ENCODE data around the gene BIVM.

Gene BIVM

DNA sequence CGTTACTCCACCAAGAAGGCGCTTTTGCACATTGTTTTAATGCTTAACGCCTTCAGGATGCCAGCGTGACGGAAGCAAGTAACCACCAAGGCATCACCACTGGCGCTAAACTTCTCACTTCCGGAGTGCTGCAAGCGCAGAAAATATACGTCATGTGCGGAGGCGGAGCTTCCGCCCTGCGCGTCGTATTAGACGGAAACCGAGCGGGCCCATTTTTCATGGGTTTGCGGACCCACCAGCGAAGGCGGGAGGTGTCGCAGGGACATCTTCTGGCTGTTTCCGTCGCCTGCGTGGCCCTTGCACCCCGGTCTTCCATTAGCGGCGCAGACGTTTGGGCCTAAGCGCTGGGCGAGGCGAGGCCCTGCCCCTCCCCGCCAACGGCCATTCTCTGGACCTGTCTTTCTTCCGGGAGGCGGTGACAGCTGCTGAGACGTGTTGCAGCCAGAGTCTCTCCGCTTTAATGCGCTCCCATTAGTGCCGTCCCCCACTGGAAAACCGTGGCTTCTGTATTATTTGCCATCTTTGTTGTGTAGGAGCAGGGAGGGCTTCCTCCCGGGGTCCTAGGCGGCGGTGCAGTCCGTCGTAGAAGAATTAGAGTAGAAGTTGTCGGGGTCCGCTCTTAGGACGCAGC, 46.8 kb downstream of the BIVM start, which contains the start of gene ERCC5:
Gene ERCC5 (plus strand): TSS at position 403 of the 631 bp plus-strand sequence. CDS start 235 bp downstream, outside the sequence.
- peak; percentile 94 for DNase-seq

DNA sequence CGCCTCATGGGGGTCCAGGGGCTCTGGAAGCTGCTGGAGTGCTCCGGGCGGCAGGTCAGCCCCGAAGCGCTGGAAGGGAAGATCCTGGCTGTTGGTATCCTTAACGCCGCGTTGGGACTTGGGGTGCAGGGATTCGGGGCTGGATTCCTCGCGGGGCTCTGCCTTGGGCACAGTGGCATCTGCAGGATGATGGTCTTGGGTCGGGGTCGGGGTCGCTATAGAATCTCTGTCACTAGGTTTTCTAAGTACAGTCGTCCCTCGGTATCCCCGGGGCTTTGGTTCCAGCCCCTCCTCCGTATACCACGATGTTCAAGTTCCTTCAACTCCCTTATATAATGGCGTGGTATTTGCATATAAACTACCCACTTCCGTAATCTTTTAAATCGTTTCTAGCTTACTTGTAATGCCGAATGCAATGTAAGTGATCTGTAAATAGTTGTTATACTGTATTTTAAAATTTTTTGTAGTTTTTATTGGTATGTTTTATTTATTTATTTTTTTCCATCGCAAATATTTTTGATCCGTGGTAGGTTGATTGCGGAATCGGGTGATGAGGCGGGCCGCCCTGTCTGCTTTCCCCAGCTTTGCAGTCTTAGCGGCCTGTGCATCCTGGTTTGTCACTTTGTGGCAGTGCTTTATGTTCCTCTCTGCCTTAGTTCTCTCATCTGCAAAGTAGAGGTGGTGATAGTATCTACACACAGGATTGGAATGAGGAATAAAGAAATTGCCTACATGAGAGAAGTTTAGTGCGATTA, 47.5 kb downstream of the BIVM start:
- DNase-seq = peak; percentile 26 to 27

- DNase-seq = no peak
Observed at GRCh38 chr13:102847272-102848234, 48.6 kb downstream of the BIVM start.

DNA sequence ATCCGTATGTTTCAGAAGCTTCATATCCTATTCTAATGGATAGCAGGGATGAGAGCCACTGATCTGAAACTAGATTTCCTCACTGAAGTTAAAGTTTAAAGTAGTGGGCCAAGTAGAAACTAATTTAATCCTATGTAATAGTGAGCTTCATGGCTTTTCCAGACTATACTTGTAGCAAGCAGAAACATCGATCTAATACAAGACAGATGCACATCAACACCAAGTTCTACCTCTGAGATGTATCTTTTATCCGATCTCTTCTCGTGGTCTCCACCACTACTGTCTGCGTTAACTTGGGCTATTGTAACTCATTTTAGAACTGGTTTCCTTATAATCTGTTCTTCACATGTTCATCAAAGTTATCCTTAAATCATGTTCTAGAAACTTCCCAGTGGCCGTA, 50.0 kb downstream of the BIVM start:
- DNase-seq = no peak

- DNase-seq = no peak
Observed at GRCh38 chr13:102852556-102852955, 53.6 kb downstream of the BIVM start.

DNA sequence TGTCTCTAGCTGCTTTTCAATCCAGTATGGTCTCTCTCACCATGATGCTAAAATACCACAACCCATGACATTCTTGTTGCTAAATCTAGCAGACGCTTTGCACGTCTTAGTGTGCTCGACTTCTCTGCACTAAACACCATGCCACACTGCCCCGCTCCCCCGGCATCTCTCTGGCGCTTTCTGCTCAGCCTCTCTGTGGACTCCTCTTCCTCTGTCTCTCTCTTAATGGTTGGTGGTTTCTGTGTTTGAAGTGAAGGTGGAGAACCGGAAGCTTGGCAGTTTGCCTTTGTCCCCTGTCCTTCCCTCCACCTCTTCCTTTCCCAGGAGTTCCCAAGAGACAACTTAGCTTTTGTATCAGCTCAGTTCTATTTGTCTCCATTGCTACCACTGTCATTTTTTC, 55.8 kb downstream of the BIVM start:
- DNase-seq = no peak

- DNase-seq = no peak
Observed at GRCh38 chr13:102856557-102856956, 57.6 kb downstream of the BIVM start.

DNA sequence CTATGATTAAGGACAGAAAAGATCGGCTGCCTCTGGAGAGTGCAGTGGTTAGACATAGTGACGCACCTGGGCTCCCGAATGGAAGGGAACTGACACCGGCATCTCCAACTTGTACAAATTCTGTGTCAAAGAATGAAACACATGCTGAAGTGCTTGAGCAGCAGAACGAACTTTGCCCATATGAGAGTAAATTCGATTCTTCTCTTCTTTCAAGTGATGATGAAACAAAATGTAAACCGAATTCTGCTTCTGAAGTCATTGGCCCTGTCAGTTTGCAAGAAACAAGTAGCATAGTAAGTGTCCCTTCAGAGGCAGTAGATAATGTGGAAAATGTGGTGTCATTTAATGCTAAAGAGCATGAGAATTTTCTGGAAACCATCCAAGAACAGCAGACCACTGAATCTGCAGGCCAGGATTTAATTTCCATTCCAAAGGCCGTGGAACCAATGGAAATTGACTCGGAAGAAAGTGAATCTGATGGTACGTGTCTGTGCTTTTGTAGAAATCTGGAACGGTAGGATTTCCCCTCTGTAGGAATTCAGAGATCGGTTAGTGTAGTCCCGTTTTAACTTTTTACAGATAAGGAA, 63.8 kb downstream of the BIVM start:
- no peak for DNase-seq

DNA sequence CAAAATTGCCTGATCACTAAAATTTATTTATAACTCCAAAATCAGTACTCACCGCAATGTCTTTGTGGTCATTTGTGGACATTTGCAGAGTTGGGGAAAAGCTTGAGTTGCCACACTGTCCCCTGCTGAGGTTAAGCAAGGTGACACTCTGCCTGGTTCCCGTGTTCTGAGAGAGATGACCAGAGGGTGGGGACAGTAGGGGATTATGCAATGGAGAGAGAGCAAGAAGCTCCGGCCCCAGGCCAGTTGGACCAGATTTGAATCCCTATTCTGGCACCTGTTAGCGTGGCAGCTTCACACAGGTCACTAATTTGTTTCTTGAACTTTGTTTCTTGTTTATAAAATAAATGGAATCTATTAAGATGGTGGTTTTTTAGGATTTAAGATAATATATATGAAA, 64.7 kb downstream of the BIVM start:
- no peak for DNase-seq

DNA sequence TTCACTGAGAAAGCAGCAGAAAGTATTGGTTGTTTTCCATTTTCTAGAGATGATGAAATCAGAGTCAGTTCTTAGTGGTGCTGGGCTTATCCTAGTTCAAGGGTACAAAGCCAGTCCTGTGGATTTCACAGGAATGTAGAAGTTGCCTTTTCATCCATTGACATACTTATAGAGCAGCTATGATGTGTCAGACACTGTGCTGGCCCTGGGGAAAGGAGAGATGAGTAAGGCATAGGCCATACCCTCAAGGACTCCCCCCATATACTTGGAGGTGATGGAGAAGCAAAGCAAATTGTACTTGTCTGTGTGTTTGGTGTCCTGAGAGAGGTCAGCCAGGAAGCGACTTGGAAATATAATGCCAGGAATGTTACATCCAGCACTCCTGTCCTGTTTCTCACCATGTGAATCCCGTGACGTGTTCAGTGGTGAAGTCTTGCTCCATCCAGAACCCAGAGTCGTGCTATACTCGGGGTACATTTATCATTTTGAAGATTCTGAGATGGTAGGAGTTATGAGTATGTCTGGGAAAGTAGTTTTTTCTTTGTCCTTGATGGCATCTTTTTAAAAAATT, 69.5 kb downstream of the BIVM start:
- DNase-seq = no peak

DNA sequence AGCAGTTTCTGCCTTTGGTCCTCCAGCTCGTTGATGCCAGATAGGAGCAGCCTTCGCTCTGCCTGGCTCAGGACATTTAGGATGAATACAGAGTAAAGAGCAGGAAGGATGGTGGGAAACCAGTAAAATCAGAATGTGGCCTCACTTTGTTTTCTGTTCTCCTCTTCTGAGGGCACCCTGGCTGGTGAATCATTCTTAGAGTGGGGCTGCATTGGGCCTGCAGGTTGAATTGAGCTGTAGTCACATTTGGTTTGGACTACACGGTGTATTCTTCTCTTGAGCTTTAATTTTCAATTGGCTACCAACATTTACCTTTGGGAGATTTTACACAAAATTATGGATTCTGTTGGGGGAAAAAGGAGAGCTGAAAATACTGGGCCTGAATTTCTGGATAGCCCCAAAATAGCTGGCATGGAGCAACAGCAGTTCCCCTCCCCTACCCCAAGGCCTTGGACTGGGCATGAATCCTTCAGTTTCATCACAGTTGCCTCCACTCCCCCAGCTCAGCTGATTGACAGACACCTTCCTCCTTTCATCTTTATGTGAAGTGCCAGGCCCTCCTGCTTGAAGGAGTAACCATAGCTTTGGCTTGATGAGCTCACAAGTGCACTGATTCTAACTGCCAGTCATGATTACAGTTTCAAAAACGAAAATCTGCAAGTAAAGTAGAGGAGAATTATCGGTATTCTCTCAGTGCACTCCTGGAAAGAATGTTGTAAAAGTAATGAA, 71.2 kb downstream of the BIVM start:
- DNase-seq = no peak

- DNase-seq = peak; percentile 32 to 35
Observed at GRCh38 chr13:102870677-102871415, 71.9 kb downstream of the BIVM start.

GRCh38 chr13:102872131-102872530, 73.2 kb downstream of the BIVM start:
- no peak for DNase-seq

- DNase-seq = no peak
Observed at GRCh38 chr13:102872531-102872930, 73.6 kb downstream of the BIVM start.

DNA sequence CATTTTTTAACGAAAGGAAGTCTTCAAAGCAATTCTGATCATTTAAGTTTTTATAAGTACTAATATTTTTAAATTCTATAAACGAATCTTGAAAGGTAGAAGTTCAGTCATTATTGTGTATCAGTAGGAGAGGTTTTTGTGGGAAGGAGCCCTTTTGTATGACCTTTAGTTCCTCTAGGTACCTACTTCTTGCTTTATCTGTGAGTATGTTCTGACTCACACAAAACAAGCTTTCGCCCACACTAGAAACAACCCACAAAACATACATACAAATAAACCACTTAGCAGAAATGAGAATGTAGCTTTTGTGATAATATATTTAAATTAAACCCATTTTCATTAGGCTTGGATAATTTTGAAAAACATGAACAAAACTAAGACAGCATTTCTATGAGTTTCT, 74.7 kb downstream of the BIVM start:
- DNase-seq = no peak

DNA sequence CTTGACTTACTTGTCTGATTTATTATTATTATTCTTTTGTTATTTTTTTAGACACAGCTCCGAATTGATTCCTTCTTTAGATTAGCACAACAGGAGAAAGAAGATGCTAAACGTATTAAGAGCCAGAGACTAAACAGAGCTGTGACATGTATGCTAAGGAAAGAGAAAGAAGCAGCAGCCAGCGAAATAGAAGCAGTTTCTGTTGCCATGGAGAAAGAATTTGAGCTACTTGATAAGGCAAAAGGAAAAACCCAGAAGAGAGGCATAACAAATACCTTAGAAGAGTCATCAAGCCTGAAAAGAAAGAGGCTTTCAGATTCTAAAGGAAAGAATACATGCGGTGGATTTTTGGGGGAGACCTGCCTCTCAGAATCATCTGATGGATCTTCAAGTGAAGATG, 76.3 kb downstream of the BIVM start:
- no peak for DNase-seq

DNA sequence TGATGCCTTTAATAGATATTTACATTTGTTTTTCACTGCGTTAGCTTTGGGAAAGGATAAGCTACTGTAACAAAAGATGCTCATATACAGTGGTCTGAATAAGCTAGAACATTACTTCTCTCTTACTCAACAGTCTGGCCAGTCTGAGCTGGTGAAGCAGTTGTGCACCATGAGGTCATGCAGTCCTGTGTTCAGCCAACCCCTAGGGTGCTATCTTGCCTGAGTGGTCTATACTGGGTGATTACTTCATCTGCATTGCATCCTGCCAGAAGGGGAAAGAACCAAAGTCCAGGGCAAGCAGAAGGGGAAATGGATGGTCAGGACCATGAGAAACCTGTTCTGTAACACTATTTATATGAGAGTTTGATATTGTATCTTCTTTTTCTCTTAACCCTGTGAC, 78.4 kb downstream of the BIVM start:
- no peak for DNase-seq

DNA sequence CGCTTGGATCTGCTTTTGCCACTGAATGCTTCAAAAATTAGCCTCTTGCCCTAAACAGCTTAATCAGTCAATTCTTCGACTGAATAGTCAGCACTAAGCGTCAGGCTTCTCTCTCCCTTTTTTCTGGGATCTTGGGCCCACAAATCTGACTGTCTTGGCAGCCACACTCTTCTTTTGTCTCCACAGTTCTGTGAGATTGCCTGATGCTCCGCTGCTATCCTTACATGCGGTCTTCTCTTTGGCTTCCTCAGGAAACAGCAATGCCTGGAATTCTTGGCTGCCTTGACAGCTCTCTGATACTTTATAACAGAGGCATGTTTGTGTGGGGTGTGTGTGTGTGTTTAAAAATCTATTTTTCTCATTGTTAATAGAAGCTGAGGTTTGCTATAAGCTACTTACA, 79.6 kb downstream of the BIVM start:
- DNase-seq = no peak

DNA sequence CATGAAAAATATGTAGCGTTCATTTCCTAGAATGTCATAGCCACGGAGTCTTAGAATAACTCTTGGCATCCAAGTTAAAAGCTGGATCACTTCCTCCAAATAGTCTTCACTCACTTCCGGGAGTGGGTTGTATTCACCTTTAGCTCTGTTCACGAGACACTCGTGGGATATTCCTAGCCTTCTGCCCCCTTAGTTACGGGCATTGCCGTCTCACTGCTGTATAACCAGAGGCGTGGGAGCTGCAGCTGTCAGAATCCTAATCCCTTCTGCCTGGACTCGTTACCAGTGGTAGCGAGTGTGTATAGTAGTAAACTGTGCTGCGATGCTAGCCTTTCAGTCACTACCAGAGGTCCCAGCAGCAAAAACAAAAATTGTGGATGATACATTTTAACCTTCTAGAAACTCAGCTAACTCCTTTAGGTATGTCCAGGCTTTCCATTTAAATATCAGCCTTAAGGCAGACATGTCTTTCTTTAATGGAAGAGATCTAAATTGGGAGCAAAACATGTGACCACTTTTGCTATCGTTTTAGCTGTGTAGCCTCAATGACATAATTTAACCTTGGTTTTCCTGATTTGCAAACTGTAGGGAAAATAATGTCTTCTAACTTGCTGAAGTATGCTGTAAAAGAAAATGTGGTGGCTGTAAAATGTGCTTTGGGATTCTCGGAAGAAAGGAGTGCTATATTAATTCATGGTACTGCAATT, 81.0 kb downstream of the BIVM start:
- DNase-seq = no peak

All from activated CD4-positive, alpha-beta T cell treated with anti-CD3 and anti-CD28 coated beads, Interleukin-2, amount 50 U/mL, for 4 hours (primary cell).